HEK293T (cell line): ENCODE measurements around the gene F8.

ENCODE experiments used
- ARNT ChIP-seq: fragments of 450-650 bp; IDR thresholded peaks from 2 replicates; pipeline ENCODE4 v1.6.1; 2017; ENCODE audit warnings: mild to moderate bottlenecking
- FOXA1 ChIP-seq: fragments of 450-650 bp; IDR thresholded peaks from 2 replicates; pipeline ENCODE4 v1.6.1; 2016; ENCODE audit warnings: mild to moderate bottlenecking
- HDGF ChIP-seq: fragments of 450-650 bp; IDR thresholded peaks from 2 replicates; pipeline ENCODE4 v1.6.1; 2017; ENCODE audit warnings: antibody characterized with exemption, borderline replicate concordance
- SP1 ChIP-seq: fragments of 450-650 bp; IDR thresholded peaks from 2 replicates; pipeline ENCODE4 v1.6.1; 2017

DNA sequence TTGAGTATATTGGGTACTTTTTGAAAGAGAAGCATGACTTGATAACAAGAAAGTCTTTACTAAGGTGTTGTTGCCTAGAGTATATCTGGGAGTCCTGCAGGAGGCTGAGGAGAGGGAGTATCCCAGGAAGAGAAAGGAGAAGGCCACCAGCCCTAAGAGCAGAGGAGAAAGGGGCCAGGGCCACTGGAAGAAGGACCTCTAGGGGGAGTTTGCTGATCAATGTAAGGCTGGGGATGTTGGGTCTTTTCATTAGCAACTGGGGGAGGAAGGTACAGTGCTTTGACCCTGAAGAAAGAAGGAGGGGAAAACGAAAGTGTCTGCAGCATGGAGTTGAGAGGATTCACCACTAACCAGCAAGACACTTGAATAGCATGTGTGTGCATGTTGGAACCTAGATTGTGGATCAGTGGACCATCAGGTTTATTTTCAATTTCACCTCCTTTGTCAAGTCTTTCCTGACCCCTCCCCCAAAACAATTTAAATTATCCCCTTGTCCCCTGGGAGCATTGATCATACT is 192.5 kb downstream of the F8 start:
- TF ChIP-seq ARNT (no peak), SP1 (no peak), HDGF (no peak), FOXA1 (no peak)
